Natural killer cell (primary cell): ENCODE data around the gene LLGL2. TPM values are rescaled to one million over a fixed set of nuclear protein-coding genes. Genes with fewer than 3 reads are reported as not detected.

Experiments used
- ATAC-seq, 3 donors: fragments of 150-1000 bp in 2 of 3; fragments of 200-7000 bp in 1 of 3; cut with Tn5 transposase; 1 replicate in 1 of 3; 2 replicates in 2 of 3; pipeline ENCODE4 v1.10.0; 2021; ENCODE audit warnings: mild to moderate bottlenecking in 2 of 3, moderate library complexity in 2 of 3
- DNase-seq, 2 donors: peaks; one replicate each; pipeline versions ENCODE4 v3.0.0 to v3.0.0-alpha.2; 2013 to 2021; ENCODE audit warnings: mixed read lengths in 1 of 2
- H3K27ac ChIP-seq: one replicate; pipeline ENCODE4 v1.5.1; 2013; ENCODE audit warnings: mild to moderate bottlenecking, low read length
- H3K27me3 ChIP-seq: one replicate; pipeline ENCODE4 v1.6.1; 2013; ENCODE audit warnings: low read length; ENCODE audit not compliant: control insufficient read depth, insufficient read depth
- H3K36me3 ChIP-seq: one replicate; pipeline ENCODE4 v1.6.1; 2013; ENCODE audit warnings: low read length; ENCODE audit not compliant: control insufficient read depth, insufficient read depth
- H3K4me1 ChIP-seq: one replicate; pipeline ENCODE4 v1.6.1; 2013; ENCODE audit warnings: low read length; ENCODE audit not compliant: control insufficient read depth, insufficient read depth
- H3K4me3 ChIP-seq: one replicate; pipeline ENCODE4 v1.5.1; 2013; ENCODE audit warnings: low read length
- H3K9me3 ChIP-seq: one replicate; pipeline ENCODE4 v1.6.1; 2013; ENCODE audit warnings: low read length; ENCODE audit not compliant: control insufficient read depth, insufficient read depth
- H3K27ac Mint-ChIP-seq, 2 donors: one replicate each; pipeline ENCODE4 v1.8.0; 2022; ENCODE audit warnings: mild to moderate bottlenecking in 2 of 2, mixed read lengths in 2 of 2, moderate library complexity in 1 of 2
- H3K27me3 Mint-ChIP-seq, 2 donors: one replicate each; pipeline ENCODE4 v1.8.0; 2022; ENCODE audit warnings: low read depth in 2 of 2, mixed read lengths in 2 of 2
- H3K36me3 Mint-ChIP-seq: one replicate; pipeline ENCODE4 v1.8.0; 2022; ENCODE audit warnings: mixed read lengths
- H3K4me1 Mint-ChIP-seq, 2 donors: one replicate each; pipeline ENCODE4 v1.8.0; 2022; ENCODE audit warnings: mixed read lengths in 2 of 2
- H3K4me3 Mint-ChIP-seq: one replicate; pipeline ENCODE4 v1.8.0; 2022; ENCODE audit warnings: mild to moderate bottlenecking, moderate library complexity, mixed read lengths
- H3K9me3 Mint-ChIP-seq, 2 donors: one replicate each; pipeline ENCODE4 v1.8.0; 2022; ENCODE audit warnings: mixed read lengths in 2 of 2
- CTCF ChIP-seq: fragments of 200-600 bp; IDR thresholded peaks from one replicate; pipeline ENCODE4 v1.8.0; 2022; ENCODE audit warnings: antibody characterized with exemption
- WGBS: methylation state at CpG from one replicate; pipeline ENCODE4 v1.1.7; 2013; ENCODE audit warnings: missing lambda C conversion rate; ENCODE audit not compliant: insufficient coverage; 5-methylcytosine and 5-hydroxymethylcytosine counted together
- intact Hi-C: fragments of 100-400 bp; cut with micrococcal nuclease; formaldehyde crosslinking; loops from one replicate; pipeline ENCODE4 v1.14.2; 2022
- total RNA-seq, 4 donors: library from RNA; stranded (reverse); fragments of 120-200 nt in 1 of 4; gene quantifications; one replicate each; pipeline versions ENCODE4 v1.2.3 to v1.2.4, GENCODE V29; 2013 to 2022

The LLGL2 gene
- total RNA-seq, 3 donors from 2014 or later (not counting 1 experiment from before 2014, with no cell fraction given): 229 to 302 (median 244) TPM

DNA sequence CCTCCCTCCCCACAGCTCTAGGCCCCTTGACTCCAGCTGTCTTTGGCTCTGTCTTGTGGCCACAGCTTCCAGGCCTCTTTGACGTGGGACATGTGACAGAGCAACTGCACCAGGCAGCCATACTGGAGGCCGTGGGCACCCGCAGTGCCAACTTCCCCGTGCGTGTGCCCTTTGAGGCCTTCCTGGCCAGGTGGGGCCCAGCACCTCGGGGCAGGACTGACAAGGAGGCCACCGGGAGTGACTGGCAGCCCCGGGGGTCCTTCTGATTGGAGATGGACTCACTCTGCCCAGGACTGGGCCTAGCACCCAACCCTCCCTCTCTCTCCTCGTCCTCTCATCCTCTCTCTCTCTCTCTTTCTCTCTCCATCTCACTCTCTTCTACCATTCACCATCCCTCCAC is 77.6 kb downstream of the LLGL2 start:
- intact Hi-C loops: no loop called here
- Mint-ChIP-seq H3K4me1 (peaks cover 0 to 5% of the 10 kb centered on the region in 2 donors), H3K4me3 (no peak overlapping the region), H3K27me3 (no peaks in the 10 kb centered on the region), H3K9me3 (no peaks in the 10 kb centered on the region), H3K36me3 (no peaks in the 10 kb centered on the region), H3K27ac (no peak overlapping the region)
- DNase-seq (no peak), ATAC-seq (no peak)
- 80% methylated on average over 9 of the region's 9 CpGs for WGBS
- Histone ChIP-seq H3K36me3 (no peaks in the 10 kb centered on the region), H3K27me3 (no peaks in the 10 kb centered on the region), H3K9me3 (no peaks in the 10 kb centered on the region), H3K4me1 (no peaks in the 10 kb centered on the region), H3K4me3 (no peak overlapping the region), H3K27ac (no peak overlapping the region)
- TF ChIP-seq CTCF: no peak

- no peak overlapping the region for H3K27ac Mint-ChIP-seq
- H3K4me3 Mint-ChIP-seq: no peak overlapping the region
- H3K36me3 ChIP-seq: no peaks in the 10 kb centered on the region
- no peak for TF ChIP-seq CTCF
- H3K9me3 ChIP-seq: no peaks in the 10 kb centered on the region
- ATAC-seq (no peak), DNase-seq (no peak)
- H3K4me1 ChIP-seq: no peaks in the 10 kb centered on the region
- H3K27ac ChIP-seq: no peak overlapping the region
- H3K4me1 Mint-ChIP-seq: peaks cover 0 to 5% of the 10 kb centered on the region in 2 donors
- intact Hi-C loops: no loop called here
- H3K9me3 Mint-ChIP-seq: no peaks in the 10 kb centered on the region
- WGBS: 82% methylated on average over 10 of the region's 12 CpGs
- H3K27me3 ChIP-seq: no peaks in the 10 kb centered on the region
- H3K4me3 ChIP-seq: no peak overlapping the region
- H3K36me3 Mint-ChIP-seq: no peaks in the 10 kb centered on the region
- H3K27me3 Mint-ChIP-seq: no peaks in the 10 kb centered on the region
These were observed 78.7 kb downstream of the LLGL2 start for GRCh38 chr17:75604034-75604695.

GRCh38 chr17:75605790-75606189 is 80.3 kb downstream of the LLGL2 start:
- 88% methylated on average over 16 of the region's 16 CpGs for WGBS
- H3K27me3 ChIP-seq: no peaks in the 10 kb centered on the region
- Mint-ChIP-seq H3K36me3 (no peaks in the 10 kb centered on the region), H3K27me3 (no peaks in the 10 kb centered on the region), H3K27ac (no peak overlapping the region), H3K4me3 (no peak overlapping the region), H3K4me1 (peaks cover 0 to 5% of the 10 kb centered on the region in 2 donors), H3K9me3 (no peaks in the 10 kb centered on the region)
- H3K4me3 ChIP-seq: no peak overlapping the region
- ATAC-seq (no peak), DNase-seq (no peak)
- H3K36me3 ChIP-seq: no peaks in the 10 kb centered on the region
- no peak overlapping the region for H3K27ac ChIP-seq
- TF ChIP-seq CTCF: no peak
- H3K9me3 ChIP-seq: no peaks in the 10 kb centered on the region
- H3K4me1 ChIP-seq: no peaks in the 10 kb centered on the region
- intact Hi-C loops: no loop called here

GRCh38 chr17:75607086-75607485 is 81.6 kb downstream of the LLGL2 start:
- DNase-seq (no peak), ATAC-seq (no peak)
- intact Hi-C loops: no loop called here
- Histone ChIP-seq H3K27ac (no peak overlapping the region), H3K36me3 (peaks cover 2% of the 10 kb centered on the region), H3K9me3 (no peaks in the 10 kb centered on the region), H3K4me1 (no peaks in the 10 kb centered on the region), H3K27me3 (no peaks in the 10 kb centered on the region), H3K4me3 (no peak overlapping the region)
- TF ChIP-seq CTCF: no peak
- Mint-ChIP-seq H3K4me3 (no peak overlapping the region), H3K27ac (no peak overlapping the region), H3K36me3 (no peaks in the 10 kb centered on the region), H3K27me3 (no peaks in the 10 kb centered on the region), H3K4me1 (no peaks in the 10 kb centered on the region), H3K9me3 (no peaks in the 10 kb centered on the region)
- whole genome bisulfite sequencing: 97% methylated on average over 4 of the region's 5 CpGs
